ENCODE data around the gene WDFY1.
A peak's percentile ranks its signal among the peaks of the same experiment; 100 is the strongest.
"Not testable (repeated sequence)": the region's sequence is repeated elsewhere in the genome, so short reads cannot be mapped to it uniquely, and the experiment has no call there.

WDFY1 gene

GRCh38 chr2:223959688-223960087 lies 14.6 kb upstream of the WDFY1 start:
- DNase-seq = peak in 17 of 58 donors; percentile 2 to 41 (median 9)

- peak; percentile 74 to 99 (median 95) for DNase-seq
These were observed 12.1 kb upstream of the WDFY1 start, which contains the start of gene MRPL44 for GRCh38 chr2:223957092-223957851. Gene MRPL44 (plus strand): TSS chr2:223957463. CDS start chr2:223957473, 10 bp downstream.

DNA sequence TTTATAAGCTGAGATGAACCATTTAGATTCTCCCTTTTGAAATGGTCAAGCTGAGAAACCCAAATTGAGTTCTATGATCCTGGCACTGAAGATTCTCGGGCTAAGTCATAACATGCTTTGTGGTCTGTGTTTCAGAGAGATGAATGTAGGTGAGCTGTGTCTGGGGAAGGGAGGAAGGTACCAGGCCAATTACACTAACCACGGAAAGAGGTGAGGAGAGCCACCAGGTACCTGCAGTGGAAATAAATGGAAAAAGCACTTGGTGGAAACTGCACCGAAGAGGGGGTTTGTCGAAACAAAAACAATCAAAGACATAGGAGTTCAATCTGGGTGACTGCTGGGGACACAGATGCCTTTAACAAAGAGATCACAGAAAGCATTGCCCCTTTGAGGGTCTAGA lies 11.2 kb upstream of the WDFY1 start:
- DNase-seq = no peak

GRCh38 chr2:223954401-223954800 lies 9.3 kb upstream of the WDFY1 start:
- no peak for DNase-seq

DNA sequence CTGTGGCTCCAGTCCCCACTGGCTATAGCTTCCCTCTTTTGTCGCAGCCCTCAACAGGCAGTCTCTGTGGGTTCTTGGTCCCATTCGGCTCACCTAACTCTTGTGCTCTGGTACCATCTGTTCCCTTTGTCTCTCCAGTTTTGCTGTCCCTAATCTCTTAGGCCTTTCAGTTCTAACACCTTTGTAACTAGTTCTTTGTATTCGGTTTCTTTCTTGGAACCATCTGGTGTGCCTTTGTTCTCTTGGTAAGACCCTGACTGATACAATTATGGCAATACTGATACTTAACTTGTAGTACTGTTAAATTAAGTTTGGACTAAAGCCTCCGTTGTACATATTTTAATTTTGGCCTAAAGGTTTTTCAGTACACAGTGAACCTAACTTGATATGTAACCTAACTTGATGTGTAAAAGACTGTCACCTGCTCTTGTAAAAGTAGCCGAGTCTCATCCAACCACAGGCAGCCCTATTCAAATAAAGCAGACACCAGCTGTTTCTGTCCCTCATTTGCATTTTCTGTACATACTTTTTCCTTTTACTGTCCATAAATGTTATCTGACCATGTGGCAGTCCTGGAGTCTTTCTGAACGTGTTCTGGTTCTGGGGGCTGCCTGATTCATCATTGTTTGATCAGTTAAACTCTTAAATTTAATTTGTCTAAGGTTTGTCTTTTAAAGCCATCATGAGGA lies 7.3 kb upstream of the WDFY1 start:
- no peak for DNase-seq

DNA sequence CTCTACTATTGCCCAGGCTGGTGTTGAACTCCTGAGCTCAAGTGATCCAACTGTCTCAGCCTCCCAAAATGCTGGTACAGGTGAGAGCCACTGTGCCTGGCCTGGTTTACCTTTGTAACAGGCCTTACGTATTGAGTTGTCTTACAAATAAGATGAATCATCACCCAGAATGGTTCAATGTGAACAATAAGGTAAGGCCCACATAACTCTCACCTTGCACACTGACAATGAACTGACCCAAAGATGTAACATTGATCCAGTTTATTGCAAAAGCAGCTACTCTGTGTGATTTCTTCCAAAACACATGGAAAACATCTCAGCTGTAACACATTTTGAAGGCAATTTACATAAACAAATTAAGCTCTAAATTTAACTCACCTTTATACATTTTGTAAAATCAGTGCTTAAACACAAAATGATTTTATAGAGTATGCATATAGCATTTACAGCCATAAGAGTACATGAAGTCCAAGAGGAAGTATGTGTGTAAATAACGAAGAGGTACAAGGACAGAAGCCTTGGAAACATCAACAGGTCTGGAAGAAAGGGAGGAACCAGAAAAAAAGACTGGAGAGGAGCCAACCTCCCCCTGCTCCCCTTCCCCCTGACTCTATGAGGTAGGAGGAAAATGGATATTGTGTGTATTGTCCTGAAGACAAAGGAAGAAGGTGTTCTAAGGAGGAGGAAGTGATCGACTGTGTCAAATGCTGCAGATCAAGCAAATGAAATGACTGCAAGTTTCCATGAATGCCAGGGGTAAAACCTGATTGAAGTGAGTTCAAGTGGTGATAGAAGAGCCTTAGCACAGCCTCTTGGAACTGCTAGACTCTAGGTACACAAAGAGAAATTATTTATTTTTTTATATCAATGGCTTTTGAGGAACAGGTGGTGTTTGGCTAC lies 5.6 kb upstream of the WDFY1 start:
- no peak for DNase-seq

- DNase-seq = no peak
These were observed 4.2 kb upstream of the WDFY1 start for GRCh38 chr2:223949241-223949840.

- no peak for DNase-seq
These were observed 2.6 kb upstream of the WDFY1 start for GRCh38 chr2:223947711-223948205.

DNA sequence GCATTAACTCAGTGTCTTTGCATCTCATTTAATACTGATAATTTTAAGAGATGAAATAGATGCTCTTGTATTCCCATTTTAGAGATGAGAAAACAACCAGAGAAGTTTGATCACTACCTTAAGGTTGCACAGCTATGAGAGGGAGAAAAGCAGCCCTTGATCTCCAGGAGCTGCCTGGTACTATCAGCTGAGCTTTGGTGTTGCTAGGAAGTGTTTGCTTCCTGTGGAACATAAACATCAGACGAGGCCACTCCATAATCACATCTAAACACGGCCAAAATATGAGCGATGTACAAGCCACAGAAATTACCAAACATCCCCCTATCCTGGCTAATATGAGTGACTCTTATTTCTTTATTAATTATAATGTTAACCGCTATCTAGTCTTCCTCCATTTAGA lies 620 bp upstream of the WDFY1 start:
- no peak for DNase-seq

DNA sequence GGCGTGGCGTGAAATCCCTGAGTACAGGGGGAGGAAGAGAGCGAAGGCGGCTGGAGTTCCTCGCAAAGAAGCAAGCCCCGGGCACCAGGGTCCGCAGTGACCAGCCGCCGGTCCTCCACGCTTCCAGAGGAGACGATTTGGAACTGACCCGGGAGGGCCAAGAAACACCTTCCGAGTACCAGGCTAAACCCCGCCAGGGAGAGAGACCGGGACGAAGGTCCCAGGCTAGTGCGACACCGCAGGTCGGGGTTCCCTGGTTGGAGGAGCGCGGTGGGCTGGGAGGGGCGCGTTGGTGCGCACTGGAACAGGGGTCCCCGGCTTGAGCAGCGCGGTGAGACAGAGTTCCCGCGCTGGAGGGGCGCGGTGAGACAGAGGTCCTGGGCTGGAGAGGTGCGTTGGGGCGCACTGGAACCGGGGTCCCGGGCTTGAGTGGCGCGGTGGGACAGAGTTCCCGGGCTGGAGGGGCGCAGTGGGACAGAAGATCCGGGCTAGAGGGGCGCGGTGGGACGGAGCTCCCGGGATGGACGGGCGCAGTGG lies 901 bp downstream of the WDFY1 start:
- peak in 40 of 58 donors; percentile 10 to 56 (median 28) for DNase-seq

DNA sequence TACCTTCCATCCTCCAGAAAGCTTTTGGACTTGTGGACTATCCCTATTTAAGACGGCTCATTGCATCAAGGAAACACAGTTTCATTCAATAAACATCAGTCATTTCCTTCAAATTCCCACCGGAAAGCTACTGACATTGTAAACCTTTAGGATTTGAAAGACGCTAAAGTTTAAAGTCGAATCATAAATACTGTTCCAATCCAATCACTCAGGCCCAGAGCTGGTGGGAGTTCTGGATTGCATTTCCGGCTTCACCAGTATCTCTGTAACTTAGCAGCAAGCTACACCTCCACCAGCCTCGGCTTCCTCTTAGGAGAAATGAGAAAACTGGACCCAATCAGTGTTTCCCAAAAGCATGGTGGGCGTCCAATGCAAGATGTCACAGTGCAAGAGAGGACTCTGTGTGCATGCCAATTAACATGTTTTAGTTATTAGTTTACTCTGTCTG lies 1.6 kb downstream of the WDFY1 start:
- peak in 11 of 58 donors; percentile 7 to 45 (median 23) for DNase-seq

DNA sequence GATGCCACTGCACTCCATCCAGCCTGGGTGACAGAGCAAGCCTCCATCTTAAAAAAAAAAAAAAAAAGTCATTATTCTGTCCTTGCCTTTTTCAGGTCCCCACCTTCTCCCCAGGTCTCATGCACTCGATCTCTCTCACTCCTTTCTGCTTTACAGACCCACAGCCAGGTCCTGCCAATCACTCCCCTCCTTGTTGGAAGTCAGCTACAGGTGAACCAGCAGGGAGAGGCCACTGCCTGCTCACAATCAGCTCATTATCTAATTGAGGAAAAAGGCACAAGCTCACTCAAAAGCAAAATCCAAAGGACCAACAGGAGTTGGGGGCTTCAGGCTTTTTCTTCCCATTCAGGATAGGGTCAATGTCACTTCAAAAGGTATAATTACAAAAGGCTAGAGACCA lies 2.0 kb downstream of the WDFY1 start:
- DNase-seq = no peak

DNA sequence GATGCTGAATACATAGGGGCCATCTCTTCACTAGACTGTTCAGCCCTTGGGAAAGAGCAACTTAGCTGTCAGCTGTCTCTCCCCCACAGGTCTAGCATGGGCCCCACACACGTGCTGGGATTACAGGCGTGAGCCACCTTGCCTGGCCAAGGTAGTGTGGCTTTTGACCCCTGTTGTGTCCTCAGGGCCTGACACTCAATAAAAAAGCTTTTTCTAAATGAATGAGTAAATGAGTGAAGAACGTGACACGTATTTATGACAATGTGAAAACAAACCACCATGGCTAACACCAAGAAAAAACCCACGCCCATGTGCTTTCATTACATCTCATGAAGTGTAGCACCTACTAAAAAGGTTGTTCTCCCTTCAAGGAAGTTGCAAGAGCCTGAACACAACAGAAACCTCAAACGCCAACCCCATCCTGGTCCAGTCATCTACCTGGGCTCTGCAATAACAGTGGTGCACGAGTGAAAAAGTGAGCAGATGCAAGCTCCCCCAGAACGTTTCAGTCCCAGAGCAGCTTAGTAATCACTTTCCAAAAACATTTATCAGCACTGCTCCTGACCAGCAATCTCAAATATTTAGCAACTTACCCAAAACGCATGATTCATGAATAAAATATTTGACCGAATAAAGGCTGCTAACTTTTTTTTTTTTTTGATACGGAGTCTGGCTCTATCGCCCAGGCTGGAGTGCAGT lies 3.4 kb downstream of the WDFY1 start:
- DNase-seq = no peak

DNA sequence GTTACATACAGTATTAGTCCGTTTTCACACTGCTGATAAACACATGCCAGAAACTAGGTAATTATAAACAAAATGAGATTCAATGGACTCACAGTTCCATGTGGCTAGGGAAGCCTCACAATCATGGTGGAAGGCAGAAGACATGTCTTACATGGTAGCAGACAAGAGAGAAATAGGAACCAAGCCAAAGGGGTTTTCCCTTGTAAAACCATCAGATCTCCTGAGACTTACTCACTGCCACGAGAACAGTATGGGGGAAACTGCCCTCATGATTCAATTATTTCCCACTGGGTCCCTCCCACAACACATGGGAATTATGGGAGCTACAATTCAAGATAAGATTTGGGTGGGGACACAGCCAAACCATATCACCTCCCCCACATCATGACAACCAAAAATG lies 5.7 kb downstream of the WDFY1 start:
- DNase-seq = not testable (repeated sequence)

- no peak for DNase-seq
These were observed 7.6 kb downstream of the WDFY1 start for GRCh38 chr2:223937535-223937934.

- no peak for DNase-seq
These were observed 8.2 kb downstream of the WDFY1 start for GRCh38 chr2:223936862-223937326.

GRCh38 chr2:223935459-223936125 lies 9.5 kb downstream of the WDFY1 start:
- no peak for DNase-seq

DNA sequence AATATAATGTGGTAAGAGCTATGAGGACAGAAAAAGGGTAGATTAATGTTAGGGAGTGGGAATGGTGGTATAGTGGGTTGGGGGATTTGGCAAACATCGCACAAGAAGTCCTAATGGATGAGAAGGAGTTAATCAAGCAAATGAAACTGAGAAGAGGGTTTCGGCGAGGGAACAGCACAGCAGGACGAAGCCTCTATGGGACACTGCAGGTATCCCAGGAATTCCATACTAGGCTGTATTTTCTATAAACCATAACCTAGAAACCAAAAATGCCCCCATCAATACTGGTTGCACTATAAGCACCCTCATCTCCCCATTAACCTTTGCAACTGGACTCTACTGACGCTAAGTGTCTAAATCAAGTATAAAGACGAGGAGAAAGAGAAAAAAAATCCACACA lies 10.3 kb downstream of the WDFY1 start:
- no peak for DNase-seq
